RWPE1 (cell line): ENCODE measurements around the gene LSM4.
A peak's percentile ranks its signal among the peaks of the same experiment; 100 is the strongest.

ENCODE experiments used
- CTCF ChIA-PET: fragments of 350-600 bp; sonication (Branson Sonifier 250); formaldehyde crosslinking; extraction: SDS; loops from one replicate; lab custom pipeline; 2021; lab: Yijun Ruan, JAX
- POLR2A ChIA-PET: fragments of 400-600 bp; formaldehyde crosslinking; extraction: SDS; loops from one replicate; lab custom pipeline; 2020; ENCODE audit warnings: antibody characterized with exemption; ENCODE audit not compliant: low non-redundant PET; lab: Yijun Ruan, JAX
- DNase-seq: peaks from one replicate; pipeline ENCODE4 v3.0.0; 2012; ENCODE audit warnings: low spot score
- H3K27ac ChIP-seq: fragments of 450-650 bp; 2 replicates; pipeline ENCODE4 v1.5.1; 2017
- CTCF ChIP-seq: fragments of 450-650 bp; conservative IDR thresholded peaks from 2 replicates; pipeline ENCODE4 v1.5.1; 2017; ENCODE audit warnings: low read depth, mild to moderate bottlenecking

The LSM4 gene

GRCh38 chr19:18281082-18282020 lies 41.5 kb downstream of the LSM4 start, which contains the start of gene JUND:
Gene JUND (minus strand): TSS chr19:18281622. CDS start chr19:18281484, 138 bp downstream.
- TF ChIP-seq CTCF, result no peak
- peak; percentile 96 for DNase-seq
- POLR2A ChIA-PET, result interaction anchor here (0.5 to 5.0 kb wide), 9 partner anchors 10 to 83 kb away, joined by 3 to 40 read pairs (median 6); partner anchors contain the start of gene LSM4
- CTCF ChIA-PET, result interaction anchor here (0.5 to 3.1 kb wide), 2 partner anchors 29 to 90 kb away, joined by 4 to 16 read pairs; no protein-coding TSS in a partner anchor
- H3K27ac ChIP-seq, result peak within 1 kb of the TSS; percentile 99

GRCh38 chr19:18280247-18281081 lies 42.4 kb downstream of the LSM4 start:
- DNase-seq, result peak; percentile 91

GRCh38 chr19:18279516-18280246 lies 43.2 kb downstream of the LSM4 start:
- TF ChIP-seq CTCF, result peak; percentile 99
- ChIA-PET POLR2A (interaction anchor here (0.7 to 5.0 kb wide), 4 partner anchors 12 to 49 kb away, joined by 6 to 40 read pairs (median 10); partner anchors contain the start of gene LSM4), CTCF (interaction anchor here (0.6 to 3.1 kb wide), 17 partner anchors 13 to 690 kb away, joined by 3 to 23 read pairs (median 4); partner anchors contain the start of gene LSM4)
- DNase-seq, result peak; percentile 96
- peak overlapping the region; percentile 99 for H3K27ac ChIP-seq

More at GRCh38 chr19:18280247-18281081, 42.4 kb downstream of the LSM4 start:
- POLR2A ChIA-PET, result interaction anchor here (0.5 to 5.0 kb wide), 6 partner anchors 12 to 672 kb away, joined by 4 to 40 read pairs (median 6); partner anchors contain the start of gene LSM4
- CTCF ChIA-PET, result interaction anchor here (0.7 to 3.1 kb wide), 6 partner anchors 12 to 223 kb away, joined by 6 to 23 read pairs (median 7); partner anchors contain the start of gene LSM4
- H3K27ac ChIP-seq, result peak overlapping the region; percentile 99
- no peak for TF ChIP-seq CTCF

- ChIA-PET CTCF (interaction anchor here (0.6 to 3.1 kb wide), 18 partner anchors 13 to 1020 kb away, joined by 3 to 23 read pairs (median 4); partner anchors contain the start of gene LSM4), POLR2A (interaction anchor here (0.7 to 5.0 kb wide), 2 partner anchors 42 to 46 kb away, joined by 11 to 40 read pairs; partner anchors contain the start of gene LSM4)
- no peak for DNase-seq
- TF ChIP-seq CTCF, result no peak
- peak overlapping the region; percentile 99 for H3K27ac ChIP-seq
Measured at GRCh38 chr19:18279266-18279515, 43.7 kb downstream of the LSM4 start.

GRCh38 chr19:18278521-18279265 lies 44.2 kb downstream of the LSM4 start:
- CTCF ChIA-PET, result interaction anchor here (0.6 to 3.1 kb wide), 17 partner anchors 14 to 1020 kb away, joined by 3 to 23 read pairs (median 4); partner anchors contain the start of gene LSM4
- no peak; the same call in 1 of the 2 replicates for TF ChIP-seq CTCF
- POLR2A ChIA-PET, result interaction anchor here (0.6 to 5.0 kb wide), 2 partner anchors 43 to 126 kb away, joined by 4 to 40 read pairs; partner anchors contain the start of gene LSM4
- DNase-seq, result no peak
- H3K27ac ChIP-seq, result peak overlapping the region; percentile 99
